HepG2 (cell line): Measurements from ENCODE around the gene CSNK1G3.

Source experiments
- ARNT2 ChIP-seq: sonication (generic); formaldehyde crosslinking; IDR thresholded peaks from 2 replicates; pipeline ENCODE4 v1.8.0; 2022; ENCODE audit warnings: mild to moderate bottlenecking, low read depth, missing genetic modification reagents, moderate library complexity
- CBX5 ChIP-seq: sonication (generic); formaldehyde crosslinking; IDR thresholded peaks from 2 replicates; pipeline ENCODE4 v1.4.0; 2020; ENCODE audit warnings: missing genetic modification reagents, borderline replicate concordance
- DNMT3B ChIP-seq: conservative IDR thresholded peaks from 2 replicates; pipeline ENCODE4 v1.6.1; 2016; ENCODE audit warnings: missing biosample characterization, control low read depth
- FOXK1 ChIP-seq: sonication (generic); formaldehyde crosslinking; IDR thresholded peaks from 2 replicates; pipeline ENCODE4 v1.4.0; 2020; ENCODE audit warnings: low read depth, missing genetic modification reagents, borderline replicate concordance
- HOXA9 ChIP-seq: sonication (generic); formaldehyde crosslinking; IDR thresholded peaks from 2 replicates; pipeline ENCODE4 v1.8.1; 2022; ENCODE audit warnings: missing genetic modification reagents, mild to moderate bottlenecking, moderate library complexity, borderline replicate concordance
- KAT2B ChIP-seq: fragments of 150-350 bp; IDR thresholded peaks from 2 replicates; pipeline ENCODE4 v1.6.1; 2014; ENCODE audit warnings: low read depth, low read length, borderline replicate concordance
- NFE2L1 ChIP-seq: sonication (generic); formaldehyde crosslinking; IDR thresholded peaks from 2 replicates; pipeline ENCODE4 v1.4.0; 2020; ENCODE audit warnings: missing genetic modification reagents, mild to moderate bottlenecking, borderline replicate concordance
- ZNF7 ChIP-seq: IDR thresholded peaks from 2 replicates; pipeline ENCODE4 v1.6.1; 2016; ENCODE audit warnings: missing biosample characterization, missing genetic modification reagents
- TF ChIP-seq, protein P1 (sequence below), 2 experiments: IDR thresholded peaks; 2 replicates each; pipeline ENCODE4 v1.6.1; 2011 to 2012; ENCODE audit warnings: low read length in 2 of 2, borderline replicate concordance in 1 of 2, low read depth in 1 of 2, mild to moderate bottlenecking in 1 of 2, moderate library complexity in 1 of 2
- TF ChIP-seq, protein P2 (sequence below): sonication (generic); formaldehyde crosslinking; IDR thresholded peaks from 2 replicates; pipeline ENCODE4 v1.5.0; 2020; ENCODE audit warnings: mild to moderate bottlenecking, missing genetic modification reagents, moderate library complexity

DNA sequence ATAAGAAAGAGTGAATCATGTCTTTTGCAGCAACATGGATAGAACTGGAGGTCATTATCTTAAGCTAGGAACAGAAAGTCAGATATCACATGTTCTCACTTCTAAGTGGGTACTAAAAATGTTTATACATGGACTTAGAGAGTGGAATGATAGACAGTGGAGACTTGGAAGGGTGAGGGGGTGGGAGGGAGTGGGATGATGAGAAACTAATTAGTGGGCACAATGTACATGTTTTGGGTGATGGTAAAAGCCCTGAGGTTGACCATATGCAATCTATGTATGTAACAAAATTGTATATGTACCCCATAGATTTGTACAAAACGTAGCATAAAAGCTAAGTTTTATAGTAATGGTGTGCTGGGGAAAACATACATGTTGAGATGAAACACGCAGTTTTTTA is 25.3 kb downstream of the CSNK1G3 start:
- no peak for TF ChIP-seq DNMT3B
- TF ChIP-seq KAT2B = no peak
- TF ChIP-seq ARNT2 = no peak
- TF ChIP-seq NFE2L1 (CRISPR knock-in tag) = no peak
- no peak for TF ChIP-seq HOXA9 (CRISPR knock-in tag)
- TF ChIP-seq, protein P1, sequence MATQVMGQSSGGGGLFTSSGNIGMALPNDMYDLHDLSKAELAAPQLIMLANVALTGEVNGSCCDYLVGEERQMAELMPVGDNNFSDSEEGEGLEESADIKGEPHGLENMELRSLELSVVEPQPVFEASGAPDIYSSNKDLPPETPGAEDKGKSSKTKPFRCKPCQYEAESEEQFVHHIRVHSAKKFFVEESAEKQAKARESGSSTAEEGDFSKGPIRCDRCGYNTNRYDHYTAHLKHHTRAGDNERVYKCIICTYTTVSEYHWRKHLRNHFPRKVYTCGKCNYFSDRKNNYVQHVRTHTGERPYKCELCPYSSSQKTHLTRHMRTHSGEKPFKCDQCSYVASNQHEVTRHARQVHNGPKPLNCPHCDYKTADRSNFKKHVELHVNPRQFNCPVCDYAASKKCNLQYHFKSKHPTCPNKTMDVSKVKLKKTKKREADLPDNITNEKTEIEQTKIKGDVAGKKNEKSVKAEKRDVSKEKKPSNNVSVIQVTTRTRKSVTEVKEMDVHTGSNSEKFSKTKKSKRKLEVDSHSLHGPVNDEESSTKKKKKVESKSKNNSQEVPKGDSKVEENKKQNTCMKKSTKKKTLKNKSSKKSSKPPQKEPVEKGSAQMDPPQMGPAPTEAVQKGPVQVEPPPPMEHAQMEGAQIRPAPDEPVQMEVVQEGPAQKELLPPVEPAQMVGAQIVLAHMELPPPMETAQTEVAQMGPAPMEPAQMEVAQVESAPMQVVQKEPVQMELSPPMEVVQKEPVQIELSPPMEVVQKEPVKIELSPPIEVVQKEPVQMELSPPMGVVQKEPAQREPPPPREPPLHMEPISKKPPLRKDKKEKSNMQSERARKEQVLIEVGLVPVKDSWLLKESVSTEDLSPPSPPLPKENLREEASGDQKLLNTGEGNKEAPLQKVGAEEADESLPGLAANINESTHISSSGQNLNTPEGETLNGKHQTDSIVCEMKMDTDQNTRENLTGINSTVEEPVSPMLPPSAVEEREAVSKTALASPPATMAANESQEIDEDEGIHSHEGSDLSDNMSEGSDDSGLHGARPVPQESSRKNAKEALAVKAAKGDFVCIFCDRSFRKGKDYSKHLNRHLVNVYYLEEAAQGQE (IDR thresholded peaks at IDR 0.05; ENCODE audit: borderline replicate concordance in 1 of 2, low read depth in 1 of 2, low read length in 2 of 2) = no peak
- TF ChIP-seq, protein P2, sequence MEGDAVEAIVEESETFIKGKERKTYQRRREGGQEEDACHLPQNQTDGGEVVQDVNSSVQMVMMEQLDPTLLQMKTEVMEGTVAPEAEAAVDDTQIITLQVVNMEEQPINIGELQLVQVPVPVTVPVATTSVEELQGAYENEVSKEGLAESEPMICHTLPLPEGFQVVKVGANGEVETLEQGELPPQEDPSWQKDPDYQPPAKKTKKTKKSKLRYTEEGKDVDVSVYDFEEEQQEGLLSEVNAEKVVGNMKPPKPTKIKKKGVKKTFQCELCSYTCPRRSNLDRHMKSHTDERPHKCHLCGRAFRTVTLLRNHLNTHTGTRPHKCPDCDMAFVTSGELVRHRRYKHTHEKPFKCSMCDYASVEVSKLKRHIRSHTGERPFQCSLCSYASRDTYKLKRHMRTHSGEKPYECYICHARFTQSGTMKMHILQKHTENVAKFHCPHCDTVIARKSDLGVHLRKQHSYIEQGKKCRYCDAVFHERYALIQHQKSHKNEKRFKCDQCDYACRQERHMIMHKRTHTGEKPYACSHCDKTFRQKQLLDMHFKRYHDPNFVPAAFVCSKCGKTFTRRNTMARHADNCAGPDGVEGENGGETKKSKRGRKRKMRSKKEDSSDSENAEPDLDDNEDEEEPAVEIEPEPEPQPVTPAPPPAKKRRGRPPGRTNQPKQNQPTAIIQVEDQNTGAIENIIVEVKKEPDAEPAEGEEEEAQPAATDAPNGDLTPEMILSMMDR = no peak
- TF ChIP-seq ZNF7 (CRISPR knock-in tag) = no peak
- no peak for TF ChIP-seq FOXK1 (CRISPR knock-in tag)
- no peak for TF ChIP-seq CBX5 (CRISPR knock-in tag)
